Measurements from ENCODE around the gene TSPAN9.

Gene TSPAN9

DNA sequence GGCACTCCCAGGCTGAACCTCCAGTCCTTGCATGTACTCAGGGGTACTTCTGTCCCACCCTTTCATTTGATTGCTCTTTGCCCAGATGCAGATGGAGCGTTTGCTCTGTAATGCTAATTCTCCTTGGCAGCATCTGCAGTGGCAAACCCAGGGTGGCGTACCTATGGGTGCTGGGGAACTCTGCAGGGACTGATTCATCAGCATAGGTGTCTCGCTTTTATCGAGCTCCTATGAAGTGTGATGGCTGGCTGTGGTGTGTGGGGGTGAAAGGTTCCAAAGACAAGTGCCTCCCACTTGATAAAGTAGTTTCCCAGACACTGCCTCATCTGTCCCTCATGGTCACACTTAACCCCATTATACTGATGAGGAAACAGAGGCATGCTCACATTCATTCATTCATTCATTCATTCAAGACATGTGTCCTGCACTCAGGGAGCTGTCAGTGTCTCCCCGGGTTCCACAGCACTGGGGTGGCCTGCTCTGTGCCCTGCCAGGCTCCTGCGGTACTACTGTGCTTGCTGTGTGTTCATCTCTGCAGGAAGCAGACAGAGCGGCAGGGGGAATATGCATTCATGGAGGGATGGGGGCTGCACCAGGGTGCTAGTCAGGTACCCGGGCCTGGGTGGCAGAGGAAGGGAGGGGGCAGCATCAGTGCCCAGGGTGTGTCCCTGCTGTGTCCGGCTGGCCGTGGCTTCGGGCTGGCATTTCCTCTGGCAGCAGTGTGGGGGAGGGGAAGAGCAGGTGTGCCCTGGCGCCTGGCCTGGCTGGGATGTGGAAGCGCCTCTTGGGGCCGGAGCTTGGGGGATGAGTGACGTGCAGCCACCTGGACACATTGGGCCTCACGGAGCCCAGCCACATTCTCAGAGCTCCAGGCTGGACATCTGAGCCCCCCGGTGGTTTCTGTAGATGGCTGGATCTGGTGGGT, 110.9 kb downstream of the TSPAN9 start:
- no peak for DNase-seq (ENCODE audit: low read depth in 3 of 3)

DNA sequence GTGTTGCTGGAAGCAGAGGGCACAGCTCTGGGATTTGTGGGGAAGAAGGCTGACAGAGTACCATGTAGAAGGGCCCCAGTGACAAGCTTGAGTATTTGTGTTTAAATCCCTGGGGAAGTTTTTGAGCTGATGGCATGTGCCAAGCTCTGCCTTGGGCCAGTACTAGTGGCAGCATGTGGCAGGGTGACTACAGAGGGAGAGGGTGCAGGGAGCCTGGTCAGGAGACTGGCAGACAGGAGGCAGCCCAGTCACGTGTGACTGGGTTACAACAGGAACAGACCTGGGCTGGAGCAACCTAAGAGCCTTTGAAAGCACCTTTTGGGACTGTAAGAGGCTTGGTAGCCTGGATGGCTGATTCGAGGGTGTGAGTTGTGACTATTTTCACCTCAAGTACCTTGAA, 112.1 kb downstream of the TSPAN9 start:
- DNase-seq (ENCODE audit: low read depth in 3 of 3): no peak

DNA sequence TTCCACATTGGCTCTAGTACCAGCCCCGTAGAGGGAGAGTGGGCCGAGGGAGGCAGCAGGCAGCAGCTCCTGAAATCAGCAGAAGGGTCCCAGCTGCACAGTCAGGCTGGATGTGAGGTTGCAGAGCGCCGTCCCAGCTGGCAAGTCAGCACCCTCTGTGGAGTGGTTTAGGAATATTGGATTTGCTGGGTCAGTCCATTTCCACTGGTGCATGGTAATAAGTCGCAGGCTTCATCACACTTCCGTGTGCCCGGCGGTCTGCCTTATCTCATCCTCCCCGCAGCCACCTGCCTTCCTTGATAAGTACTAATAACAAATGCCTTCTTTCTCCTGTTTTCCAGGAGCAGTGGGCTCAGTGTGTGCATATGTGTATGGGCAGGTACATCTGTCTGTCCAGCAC, 112.9 kb downstream of the TSPAN9 start:
- no peak for DNase-seq (ENCODE audit: low read depth in 3 of 3)

DNA sequence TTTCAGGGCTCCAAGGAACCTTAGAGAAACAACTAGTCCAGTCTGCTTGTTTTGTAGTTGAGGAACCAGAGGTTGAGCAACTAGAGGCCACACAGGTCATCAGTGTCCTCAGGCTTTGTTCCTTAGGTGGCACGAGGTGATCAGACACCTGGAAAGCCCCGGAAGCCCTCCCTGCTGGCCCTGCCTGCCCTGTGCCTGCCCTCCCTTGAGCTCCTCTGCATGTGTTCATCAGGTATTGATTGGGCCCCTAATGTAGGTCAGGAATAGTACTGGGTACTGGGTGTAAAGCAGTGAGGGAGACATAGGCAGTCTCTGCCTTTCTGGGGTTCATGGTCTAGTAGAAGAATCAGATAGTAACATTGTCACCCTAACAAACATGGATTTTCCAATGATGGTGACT, 114.3 kb downstream of the TSPAN9 start:
- no peak for DNase-seq (ENCODE audit: low read depth in 3 of 3)

DNA sequence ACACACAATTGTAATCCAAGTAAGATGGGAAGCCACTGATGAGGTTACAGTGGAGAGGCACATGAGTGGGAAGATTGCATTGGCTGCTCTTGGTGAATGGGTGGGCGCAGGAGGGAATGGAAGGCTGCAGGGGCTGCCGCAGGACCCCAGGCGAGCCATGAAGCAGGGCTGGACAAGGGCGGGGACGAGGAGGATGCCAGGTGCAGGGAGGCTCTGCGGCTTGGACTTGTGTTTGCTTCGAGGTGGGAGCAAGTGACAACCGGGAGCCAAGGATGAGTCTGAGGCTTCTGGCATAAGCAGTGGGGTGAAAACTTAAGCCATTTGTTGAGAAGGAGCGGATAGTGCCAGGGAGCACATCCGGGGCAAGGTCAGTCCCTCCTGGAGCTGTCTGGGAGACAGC, 115.0 kb downstream of the TSPAN9 start:
- DNase-seq (ENCODE audit: low read depth in 3 of 3): no peak

DNA sequence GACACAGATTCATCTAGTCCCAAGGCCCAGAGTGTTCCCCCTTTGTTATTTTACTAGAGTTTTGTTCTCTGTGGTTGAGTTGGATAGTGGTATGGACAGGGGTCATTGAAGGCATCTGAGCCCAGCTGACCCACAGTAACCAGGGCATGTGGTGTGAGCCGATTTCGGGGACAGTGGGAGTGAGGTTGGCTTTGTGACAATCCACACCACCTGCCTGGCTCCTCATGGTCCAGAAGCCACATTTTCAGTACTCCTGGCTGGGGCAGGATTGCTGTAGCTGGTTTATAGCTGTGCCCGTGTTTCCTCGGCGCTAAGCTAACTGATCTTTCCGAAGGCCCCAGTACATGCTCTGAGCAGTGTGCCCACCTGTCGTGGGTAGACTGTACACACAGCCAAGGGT, 116.0 kb downstream of the TSPAN9 start:
- no peak for DNase-seq (ENCODE audit: low read depth in 3 of 3)

DNA sequence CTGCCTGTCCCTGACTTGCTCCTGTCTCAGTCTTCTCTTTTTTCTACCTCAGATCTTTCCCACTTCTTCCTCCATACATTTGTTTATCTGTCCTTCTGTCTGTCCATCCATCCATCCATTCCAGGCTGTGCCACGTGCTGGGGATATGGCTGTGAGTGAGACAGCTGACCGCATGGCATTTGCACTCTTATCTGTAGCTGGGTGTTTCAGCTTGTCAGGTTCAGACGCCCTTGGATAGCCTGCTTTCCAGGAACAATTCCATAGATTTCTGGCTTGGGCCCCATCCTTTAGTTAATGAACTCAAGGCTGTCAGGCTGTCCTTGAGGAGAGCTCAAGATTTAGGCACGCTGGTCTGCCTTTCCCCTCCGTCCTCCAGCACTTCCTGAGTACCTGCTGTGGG, 116.6 kb downstream of the TSPAN9 start:
- DNase-seq (ENCODE audit: low read depth in 3 of 3): no peak

DNA sequence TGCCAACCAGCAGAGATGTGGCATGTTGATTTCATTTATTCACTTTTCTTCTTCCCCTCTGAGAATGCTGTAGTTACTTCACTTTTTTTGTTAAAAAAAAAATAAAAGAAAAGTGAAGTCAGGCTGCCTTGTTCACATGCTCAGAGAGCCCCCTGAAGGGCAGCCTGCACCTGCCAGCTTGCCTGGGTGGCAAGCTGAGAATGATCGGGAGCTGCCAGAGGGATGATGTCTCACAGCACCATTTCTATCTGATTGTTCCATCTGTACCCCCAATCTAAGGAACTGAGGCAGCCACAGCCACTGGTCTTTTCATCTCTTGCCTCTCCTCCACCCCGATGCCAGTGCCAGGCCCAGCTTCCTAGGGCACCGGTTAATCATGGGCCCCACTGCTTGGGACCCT, 118.2 kb downstream of the TSPAN9 start:
- no peak for DNase-seq (ENCODE audit: low read depth in 3 of 3)

DNA sequence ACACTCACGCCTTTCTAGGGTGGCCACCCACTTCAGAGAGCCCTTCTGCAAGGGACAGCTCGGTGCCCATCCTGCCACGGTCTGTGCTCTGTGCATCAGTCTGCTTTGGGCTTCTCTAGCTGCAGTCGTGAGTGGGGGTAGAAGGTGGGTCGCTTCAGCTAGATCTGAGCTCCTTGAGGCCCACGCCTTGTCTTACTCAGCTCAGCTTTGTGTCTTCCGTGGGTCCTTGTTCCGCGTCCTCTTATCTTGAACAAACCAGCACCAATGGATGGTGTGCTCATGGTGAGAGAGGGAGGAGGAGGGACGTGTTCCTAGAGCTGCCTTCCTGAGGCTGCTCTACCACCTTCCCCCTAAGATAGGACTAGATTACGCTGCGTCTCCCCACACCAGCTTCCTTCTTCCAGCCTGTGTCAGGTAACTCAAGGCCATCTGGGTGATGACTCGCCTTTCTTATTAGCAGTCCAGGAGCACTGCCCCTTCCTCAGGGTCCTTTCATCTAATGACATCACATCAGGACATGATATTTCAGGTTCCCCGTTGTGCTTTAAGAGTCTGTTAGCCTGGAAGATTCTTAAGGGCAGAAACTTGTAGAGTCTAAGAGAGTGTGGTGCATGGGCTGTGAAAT, 118.8 kb downstream of the TSPAN9 start:
- DNase-seq (ENCODE audit: low read depth in 3 of 3): no peak

DNA sequence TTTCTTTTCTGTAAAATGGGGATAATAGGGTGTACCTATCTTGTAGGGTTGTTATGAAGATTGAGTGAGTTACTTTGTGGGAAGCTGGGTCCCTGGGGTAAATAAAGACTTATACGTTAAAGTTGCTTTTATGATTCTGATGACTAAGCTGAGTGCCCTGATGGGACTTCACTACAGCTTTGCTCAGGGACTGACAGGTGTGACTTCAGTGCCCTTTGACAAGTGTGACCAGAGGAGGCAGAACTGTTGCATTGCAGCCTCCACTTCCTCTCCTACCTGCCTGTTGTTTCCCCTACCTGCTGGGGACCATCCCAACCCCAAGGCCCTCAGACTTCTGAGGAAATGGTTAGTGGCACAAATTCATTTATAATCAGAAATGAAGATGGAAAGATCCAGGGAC, 119.3 kb downstream of the TSPAN9 start:
- no peak for DNase-seq (ENCODE audit: low read depth in 3 of 3)

DNA sequence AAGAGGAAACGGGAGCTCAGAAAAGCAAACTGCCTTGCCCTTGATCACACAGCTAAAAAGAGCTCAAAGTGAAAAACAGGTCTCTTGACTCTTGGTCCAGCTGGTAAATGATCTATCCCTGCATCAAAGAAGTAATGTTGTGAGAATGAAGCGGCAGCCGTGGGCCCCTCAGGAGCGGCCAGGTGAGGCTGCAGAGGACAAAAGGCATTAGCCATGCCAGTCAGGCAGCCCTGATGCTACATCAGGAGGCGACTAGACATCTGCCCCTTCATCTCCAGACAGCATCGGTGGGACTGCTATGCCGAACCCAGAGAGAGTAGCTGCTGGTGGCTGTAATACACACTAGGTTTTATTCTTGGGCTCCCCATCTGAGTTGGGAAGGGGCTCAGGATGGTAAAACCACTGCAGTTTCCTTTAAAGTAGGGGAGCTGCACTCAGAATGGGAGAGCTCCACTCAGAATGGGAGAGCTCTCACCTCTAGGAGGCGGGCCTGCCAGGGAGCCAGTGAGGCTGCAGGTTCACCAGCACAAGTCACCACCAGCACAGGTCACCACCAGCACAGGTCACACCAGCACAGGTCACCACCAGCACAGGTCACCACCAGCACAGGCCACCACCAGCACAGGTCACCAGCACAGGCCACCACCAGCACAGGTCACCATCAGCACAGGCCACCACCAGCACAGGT, 120.1 kb downstream of the TSPAN9 start:
- no peak for DNase-seq (ENCODE audit: low read depth in 3 of 3)

DNA sequence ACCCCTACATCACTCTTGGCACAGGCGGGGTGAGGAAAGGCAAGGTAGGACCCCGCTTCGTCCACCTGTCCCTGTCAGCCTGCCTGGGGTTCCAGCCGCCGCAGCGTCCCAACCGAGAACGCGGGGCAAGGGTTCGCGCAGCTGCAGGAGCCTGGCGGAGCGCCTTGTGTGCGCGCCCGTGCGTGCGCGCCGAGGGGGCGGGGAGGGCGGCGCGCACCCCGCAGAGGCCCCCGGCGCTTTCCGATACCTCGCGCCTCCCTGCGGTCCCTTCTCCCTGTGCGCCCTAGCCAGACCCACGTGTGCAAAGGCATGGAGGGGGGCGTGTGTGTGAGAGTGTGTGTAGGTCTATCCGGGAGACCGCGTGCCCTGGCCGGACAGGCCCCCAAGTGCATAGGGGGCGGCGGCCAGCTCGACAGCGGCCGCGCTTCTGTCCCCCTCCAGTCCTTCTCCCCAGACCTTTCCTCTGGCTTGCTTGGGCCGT, 122.4 kb downstream of the TSPAN9 start:
- no peak for DNase-seq (ENCODE audit: low read depth in 3 of 3)

DNA sequence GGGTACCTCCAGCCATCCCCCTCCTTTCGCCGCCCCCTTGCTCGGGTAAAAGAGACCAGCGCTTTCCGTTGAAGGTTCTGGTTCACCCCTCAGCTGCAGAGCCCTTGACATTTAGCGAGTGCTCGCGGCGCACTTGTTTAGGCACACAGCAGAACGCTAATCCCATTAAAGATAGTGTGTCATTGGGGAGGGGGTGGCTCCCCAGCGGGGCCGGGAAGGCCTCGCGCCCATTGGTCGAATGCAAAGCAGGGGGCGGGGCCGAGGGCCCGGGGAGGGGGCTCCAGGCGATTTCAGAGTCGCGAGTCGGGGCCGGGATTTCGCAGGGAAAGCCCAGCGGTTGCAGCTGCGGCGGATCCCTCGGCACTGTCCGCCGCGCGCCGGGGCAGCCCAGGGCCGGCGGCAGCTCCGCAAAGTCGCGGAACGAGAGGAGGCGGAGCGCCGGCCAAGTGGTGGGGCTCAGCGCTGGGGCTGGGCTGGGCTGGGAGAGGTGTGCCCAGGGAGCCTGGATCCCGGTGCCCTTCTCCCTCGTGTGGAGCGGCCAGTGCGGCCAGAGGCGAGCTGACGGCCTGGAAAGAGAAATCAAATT, 122.9 kb downstream of the TSPAN9 start:
- no peak for DNase-seq (ENCODE audit: low read depth in 3 of 3)

DNA sequence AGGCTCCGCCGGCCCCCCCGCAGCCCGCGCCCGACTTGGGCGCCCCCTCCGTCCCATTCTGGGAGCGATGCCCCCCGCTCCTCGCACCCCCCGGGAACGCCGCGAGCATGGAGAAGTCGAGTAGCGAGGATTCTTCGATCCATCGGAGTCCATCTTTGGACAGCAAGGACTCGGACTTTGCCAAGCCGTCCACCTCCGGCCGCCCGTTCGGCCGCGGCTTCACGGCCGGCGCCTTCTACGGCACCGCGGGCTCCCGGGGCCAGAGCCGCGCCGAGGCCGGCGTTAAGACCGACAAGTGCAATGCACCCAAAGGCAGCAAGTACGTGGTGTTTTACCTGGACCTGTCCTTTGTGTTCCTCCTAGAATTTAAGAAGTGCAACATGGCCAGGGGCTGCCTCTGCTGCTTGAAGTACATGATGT, 123.6 kb downstream of the TSPAN9 start:
- DNase-seq (ENCODE audit: low read depth in 3 of 3): no peak

DNA sequence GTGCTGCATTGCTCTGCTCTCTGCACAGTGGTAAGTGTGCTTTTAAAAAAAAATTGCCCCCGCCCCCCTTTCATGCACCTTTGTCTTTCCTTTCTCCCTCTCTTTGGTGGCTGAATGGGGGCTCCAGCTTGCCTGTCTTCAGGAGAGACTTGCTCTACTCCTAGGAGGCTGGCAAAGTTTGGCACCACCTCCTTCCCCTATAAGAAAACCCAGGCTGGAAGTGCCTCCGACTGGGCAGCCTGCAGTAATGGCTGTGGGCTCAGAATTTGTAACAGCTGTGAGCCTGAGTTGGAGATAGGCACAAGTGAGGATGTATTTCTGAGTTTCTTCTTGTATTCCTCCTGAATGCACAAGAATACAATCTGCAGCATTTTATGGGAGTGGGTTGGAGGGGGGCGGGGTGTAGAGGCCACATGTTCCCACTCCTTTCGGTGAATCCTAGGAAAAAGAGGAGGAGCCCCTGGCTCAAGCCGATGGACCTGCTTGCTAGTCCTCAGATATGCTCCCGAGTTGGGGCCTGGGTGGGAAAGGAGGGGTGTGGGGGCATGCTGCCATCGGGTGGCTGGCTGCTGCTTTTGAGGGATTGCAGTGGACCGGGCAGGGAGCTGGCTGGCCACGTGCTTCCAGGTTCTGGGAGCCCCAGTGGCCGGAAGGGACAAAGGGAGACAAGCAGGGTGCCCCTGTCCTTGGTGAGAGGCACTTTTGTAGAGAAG, 124.3 kb downstream of the TSPAN9 start:
- DNase-seq (ENCODE audit: low read depth in 3 of 3): no peak

DNA sequence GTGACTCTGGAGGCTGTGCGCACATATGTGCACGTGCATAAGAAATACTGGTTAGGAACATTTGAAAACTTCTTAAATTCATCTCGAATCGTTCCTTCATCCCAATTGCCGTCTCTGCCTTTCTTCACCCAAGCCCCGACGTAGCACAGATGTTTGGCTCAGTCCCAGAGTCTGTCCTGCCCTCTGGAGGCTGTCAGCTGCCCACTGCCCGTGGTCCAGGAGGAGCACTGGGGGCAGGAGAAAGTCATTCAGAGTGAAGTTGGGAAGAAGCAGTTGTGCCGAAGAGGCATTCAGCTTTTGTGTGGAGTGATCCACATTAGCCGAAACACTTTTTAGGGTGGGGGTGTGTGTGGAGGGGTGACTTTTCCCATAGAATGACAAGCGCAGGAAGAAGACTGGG, 124.9 kb downstream of the TSPAN9 start:
- DNase-seq (ENCODE audit: low read depth in 3 of 3): no peak

DNA sequence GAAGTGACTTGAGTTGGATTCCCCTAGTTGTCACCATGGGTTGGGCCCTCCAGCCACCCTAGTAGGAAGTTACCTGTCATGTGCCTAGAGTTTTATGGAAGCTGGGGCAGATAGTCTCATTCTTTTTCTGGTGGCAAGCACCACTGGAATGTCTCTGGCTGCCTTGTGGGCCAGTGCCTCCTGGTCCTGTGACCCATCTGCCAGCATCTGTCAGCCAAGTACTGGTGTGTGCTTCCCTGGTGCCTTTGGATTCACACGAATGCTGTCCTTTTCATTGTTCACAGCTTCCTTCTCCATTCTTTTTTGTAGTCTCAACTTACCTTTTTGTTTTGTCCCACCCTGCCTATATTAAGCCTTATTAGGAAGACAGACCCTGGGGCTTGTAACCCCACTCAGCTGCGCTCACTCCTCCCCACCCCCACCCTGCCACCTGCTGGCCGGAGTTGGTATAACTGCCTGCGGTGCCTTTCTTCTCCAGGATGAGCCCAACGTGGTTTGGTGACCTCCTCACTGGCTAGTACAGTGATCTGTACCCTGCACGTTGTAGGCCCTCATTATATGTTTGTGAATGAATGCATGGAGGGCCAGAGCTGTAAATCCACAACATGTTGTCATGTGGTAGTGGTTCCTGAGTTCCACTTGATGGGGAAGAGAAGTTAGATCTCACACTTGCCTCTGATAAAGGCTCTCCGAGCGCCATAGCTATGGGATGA, 125.7 kb downstream of the TSPAN9 start:
- peak; percentile 15 to 54 (median 45) for DNase-seq (ENCODE audit: low read depth in 3 of 3)

DNA sequence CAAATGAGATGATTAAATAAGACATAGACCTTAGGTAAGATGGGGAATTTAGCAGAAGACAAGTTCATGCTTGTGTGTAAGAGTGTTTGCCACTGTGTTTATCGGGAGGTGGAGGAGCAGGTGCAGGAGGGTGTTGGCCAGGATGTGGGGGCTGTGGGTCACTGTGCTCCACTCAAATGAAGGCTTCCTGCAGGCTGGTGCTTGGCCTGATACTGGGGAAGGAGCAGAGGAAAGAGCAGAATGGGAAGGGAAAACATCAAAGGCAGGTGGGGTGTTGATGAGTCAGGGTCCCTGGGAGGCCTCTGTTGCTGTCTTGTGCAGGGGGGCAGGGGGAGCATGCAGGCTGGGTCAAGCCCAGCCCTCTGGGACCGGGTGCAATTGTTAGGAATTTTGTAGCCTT, 126.5 kb downstream of the TSPAN9 start:
- no peak for DNase-seq (ENCODE audit: low read depth in 3 of 3)

DNA sequence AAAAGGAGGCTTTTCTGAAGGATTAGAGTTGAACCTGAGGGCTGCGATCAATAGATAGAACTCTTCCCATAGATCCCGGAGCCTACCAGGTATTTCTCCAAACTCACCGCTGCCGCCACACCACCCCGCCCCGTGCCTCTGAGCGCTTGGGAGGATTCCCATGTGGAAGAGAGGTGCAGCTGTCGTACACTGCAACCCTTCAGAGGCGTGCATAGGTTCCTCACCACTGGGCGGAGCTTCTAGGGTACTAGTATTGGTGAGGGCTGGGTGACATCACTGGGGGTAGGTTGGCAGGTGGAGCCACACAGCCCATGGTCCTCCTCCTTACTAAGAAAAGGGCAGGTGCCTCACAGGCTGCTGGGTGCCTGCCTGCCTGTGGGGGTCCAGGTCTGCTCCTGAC, 127.0 kb downstream of the TSPAN9 start:
- no peak for DNase-seq (ENCODE audit: low read depth in 3 of 3)

DNA sequence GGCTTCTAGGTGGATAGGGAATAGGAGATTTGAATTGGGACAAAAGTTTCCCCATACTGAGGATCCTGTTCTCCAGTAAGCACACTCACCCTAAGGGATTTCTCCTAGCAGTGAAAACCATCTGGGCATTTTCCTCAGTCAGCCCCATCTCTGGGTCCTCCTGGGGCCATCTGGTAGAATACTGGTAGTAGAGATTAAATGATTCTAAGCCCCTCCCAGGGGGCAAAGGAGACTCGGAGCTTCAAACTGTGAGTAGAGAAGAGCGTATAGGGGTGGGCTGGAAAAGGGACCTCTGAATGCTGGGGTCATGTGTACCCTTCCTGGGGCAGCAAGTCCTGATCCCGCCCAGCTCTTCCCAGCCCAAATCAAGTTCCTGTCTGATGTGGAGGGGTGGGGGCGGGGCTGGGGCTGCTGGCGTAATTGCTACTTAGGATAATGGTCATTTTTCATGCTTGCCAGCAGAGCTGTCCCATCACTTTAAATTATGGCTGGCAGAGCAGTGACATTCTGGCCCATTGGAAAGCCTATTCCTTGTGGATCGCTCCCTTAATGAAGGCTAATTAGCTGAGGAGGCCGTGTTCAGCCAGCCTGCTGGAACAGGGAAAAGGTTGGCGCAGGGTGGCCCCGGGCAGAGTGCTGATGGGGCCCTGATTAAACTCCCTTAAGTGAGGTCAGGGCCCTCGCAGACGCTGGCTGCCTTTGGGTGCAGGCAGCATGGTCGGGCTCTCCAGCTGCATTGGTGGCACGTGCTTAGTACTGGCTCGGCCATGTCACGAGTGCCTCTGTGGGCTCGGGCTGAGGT, 127.8 kb downstream of the TSPAN9 start:
- DNase-seq (ENCODE audit: low read depth in 3 of 3): no peak

Measured in stimulated activated CD4-positive, alpha-beta T cell treated with anti-CD3 and anti-CD28 coated beads, TNF-alpha, amount 100 ng/mL, for 48 hours (primary cell).